HPDE6-E6E7 (cell line): ENCODE measurements around the gene B3GALT5.

Source experiments
- DNase-seq: peaks from one replicate; pipeline ENCODE4 v3.0.0; 2011; ENCODE audit warnings: missing footprints; ENCODE audit errors: extremely low spot score

B3GALT5 gene

GRCh38 chr21:39645331-39645730 is 32.6 kb downstream of the B3GALT5 start:
- DNase-seq: no peak

DNA sequence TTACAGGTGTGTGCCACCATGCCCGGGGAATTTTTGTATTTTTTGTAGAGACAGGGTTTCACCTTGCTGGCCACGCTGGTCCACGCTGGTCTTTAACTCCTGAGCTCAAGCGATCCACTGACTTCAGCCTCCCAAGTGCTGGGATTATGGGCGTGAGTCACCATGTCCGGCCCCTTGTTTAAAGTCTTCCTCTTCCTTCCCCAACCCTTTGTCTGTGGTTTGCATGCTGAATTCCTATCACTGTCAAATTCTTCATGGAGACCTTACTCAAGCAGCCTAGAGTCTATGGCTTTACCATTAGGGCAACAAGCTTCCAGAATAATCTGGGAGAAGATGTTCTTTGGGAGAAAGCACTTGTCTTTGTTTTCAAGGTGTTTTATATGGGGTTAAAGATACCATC is 34.7 kb downstream of the B3GALT5 start:
- DNase-seq: no peak

DNA sequence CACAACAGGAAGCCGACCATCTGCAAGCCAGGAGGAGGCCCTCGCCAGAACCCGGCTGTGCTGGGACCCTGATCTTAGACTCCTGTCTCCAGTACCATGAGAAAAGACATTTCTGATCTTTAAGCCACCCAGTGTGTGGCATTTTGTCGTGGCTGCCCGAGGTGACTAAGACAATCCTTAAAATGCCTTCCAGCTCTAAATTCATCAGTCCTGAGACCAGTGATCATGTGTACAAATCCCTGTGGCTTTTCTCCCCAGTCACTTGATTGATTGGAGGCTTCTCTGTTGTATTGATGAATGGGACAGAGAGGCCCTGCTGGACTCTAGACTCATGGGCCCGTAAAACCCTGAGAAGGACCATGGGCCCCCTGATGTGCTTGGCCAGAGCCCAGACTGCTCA is 36.1 kb downstream of the B3GALT5 start:
- no peak for DNase-seq

GRCh38 chr21:39649526-39649925 is 36.8 kb downstream of the B3GALT5 start:
- DNase-seq: no peak

DNA sequence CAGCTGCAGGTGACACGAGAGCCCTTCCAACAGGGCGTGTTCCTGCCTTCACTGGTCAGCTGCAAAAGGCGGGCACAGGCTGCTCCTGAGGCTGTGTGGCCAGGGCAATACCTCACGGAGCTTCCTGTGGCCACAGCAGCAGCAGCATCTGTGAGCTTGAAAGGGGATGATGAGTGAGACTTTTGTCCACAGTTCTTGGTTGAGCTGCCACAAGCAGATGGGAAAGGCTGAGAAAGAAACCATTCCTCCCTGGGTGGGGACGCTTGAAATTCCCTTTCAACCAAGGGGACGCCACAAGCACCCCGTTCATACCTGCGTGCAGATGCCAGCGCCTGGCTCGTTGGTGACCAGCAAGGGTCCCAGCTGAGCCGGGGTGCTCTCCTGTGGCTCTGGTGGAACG is 37.6 kb downstream of the B3GALT5 start:
- no peak for DNase-seq

DNA sequence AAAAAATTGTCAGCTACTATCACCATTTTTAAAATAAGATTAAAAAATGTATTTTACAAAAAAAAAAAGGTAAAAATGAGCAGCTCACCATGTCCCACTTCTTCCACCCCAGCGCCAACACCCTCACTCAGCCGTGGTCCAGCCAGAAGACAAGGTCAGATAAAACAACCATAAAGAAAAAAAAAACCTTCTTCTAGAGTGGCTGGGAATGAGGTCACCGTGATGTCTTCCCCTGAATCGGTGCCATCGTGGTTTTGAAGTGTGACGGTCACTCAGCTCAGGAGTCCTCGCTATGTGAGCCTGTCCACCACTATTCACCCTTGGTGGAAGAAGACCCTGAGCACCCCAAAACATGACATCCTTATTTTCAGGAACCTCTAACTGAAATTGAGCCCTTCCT is 38.1 kb downstream of the B3GALT5 start:
- no peak for DNase-seq

DNA sequence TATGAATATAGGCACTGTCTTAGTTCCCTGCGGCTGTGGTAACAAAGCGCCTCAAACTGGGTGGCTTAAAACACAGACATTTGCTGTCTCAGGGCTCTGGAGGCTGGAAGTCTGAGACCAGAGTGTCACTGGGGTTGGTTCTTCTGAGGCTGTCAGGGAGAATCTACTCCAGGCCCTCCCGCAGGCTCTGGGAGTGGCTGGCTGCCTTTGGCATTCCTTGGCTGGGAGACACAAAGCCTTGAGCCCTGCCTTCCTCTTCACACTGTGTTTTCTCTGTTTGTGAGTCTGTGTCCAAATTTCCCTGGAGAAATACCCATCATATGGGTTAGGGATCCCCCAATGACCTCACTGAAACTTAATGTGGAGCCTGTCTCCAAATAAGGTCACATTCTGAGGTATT is 38.5 kb downstream of the B3GALT5 start:
- DNase-seq: no peak

- no peak for DNase-seq
These were observed 42.2 kb downstream of the B3GALT5 start for GRCh38 chr21:39654951-39655350.

GRCh38 chr21:39655589-39655988 is 42.8 kb downstream of the B3GALT5 start:
- no peak for DNase-seq

DNA sequence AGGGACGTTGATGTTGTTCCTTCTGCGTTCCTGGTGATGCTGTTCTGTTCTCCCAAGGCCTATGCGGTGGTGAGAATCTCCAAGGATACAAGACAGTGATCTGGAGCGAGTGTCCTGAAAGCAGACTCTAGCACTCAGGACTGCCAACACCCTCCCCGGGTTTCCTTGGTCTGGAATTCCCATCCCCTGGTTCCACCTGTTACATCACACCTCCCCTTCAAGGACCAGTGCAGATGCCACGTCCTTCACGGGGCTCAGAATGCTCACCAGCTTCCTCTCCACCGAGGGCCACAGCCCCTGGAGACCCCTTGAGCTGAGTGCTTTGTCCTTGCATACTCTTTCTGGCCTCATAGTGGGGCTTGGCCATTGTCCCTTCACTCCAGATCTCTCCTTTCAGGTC is 43.5 kb downstream of the B3GALT5 start:
- no peak for DNase-seq

- no peak for DNase-seq
These were observed 44.5 kb downstream of the B3GALT5 start for GRCh38 chr21:39657091-39657689.

GRCh38 chr21:39658066-39658465 is 45.3 kb downstream of the B3GALT5 start:
- no peak for DNase-seq

DNA sequence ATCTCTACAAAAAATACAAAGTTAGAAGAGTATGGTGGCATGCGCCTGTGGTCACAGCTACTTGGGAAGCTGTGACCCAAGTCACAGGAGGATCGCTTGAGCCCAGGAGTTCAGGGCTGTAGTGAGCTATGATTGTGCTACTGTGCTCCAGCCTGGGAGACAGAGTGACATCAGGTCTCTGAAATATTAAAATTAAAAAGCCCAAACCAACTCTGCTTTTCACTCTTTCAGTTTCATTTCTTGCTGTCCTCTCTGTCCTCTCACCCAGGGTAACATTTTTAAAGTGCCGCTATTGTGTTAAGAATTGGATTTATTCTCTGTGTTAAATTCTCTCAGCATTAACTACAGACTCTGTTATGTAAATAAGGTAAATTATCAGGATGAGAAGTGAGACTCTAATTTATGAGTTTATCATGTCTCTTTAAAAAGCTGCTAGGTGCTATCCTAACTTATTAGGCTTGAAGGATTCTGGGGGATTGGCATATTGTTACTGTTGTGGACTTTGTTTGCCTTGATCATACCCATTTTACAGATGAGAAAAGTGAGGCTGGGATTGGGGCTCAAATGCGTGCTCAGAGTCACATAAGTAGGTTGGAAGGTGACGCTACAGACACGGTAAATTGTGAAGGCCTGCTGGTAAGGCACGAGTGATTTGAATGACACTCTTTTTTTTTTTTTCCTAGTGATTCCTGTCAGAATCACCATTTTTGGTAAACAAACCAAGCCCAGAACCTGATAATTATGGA is 46.5 kb downstream of the B3GALT5 start:
- DNase-seq: no peak

- DNase-seq: no peak
These were observed 47.6 kb downstream of the B3GALT5 start for GRCh38 chr21:39660191-39660980.

- DNase-seq: no peak
These were observed 48.4 kb downstream of the B3GALT5 start for GRCh38 chr21:39661121-39661520.

GRCh38 chr21:39661740-39662139 is 49.0 kb downstream of the B3GALT5 start:
- no peak for DNase-seq

DNA sequence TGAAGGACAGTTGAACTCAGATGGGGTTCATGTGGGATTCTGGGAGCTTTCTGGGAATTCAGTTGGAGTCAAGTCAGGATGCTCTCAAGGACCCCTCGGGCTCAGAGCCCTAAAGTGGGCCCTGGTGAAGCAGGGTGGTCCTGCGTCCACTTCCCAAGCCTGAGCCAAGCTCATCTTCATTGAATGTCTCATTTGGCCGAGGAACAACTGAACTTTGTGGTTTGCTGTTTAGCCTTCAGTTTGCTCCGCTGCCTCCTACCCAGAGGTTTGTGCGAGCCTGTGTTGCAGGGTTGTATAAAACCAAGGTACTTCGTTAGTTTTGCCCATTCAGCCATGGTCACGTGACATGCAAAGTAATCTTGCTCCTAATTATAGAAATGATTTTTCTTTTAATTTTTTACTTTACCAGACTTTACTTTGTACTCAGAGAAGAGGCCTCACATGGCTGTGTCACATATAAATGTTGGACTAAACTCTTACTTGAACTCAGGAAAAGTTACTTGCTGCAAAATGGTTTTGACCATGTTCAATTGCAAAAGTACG is 49.7 kb downstream of the B3GALT5 start:
- no peak for DNase-seq

- DNase-seq: no peak
These were observed 50.3 kb downstream of the B3GALT5 start for GRCh38 chr21:39663066-39663465.

- no peak for DNase-seq
These were observed 51.2 kb downstream of the B3GALT5 start for GRCh38 chr21:39663742-39664492.

- DNase-seq: no peak
These were observed 51.8 kb downstream of the B3GALT5 start for GRCh38 chr21:39664586-39664985.

- DNase-seq: no peak
These were observed 53.3 kb downstream of the B3GALT5 start for GRCh38 chr21:39666026-39666425.
